ENCODE measurements around the gene PNPLA1.

GRCh38 chr6:36235309-36235708, 34.6 kb upstream of the PNPLA1 start:
- TF ChIP-seq CTCF (IDR thresholded peaks at IDR 0.05) = no peak
- no peak for TF ChIP-seq EZH2phosphoT487 (IDR thresholded peaks at IDR 0.05)

Measured in neural progenitor cell (in vitro differentiated cells).